GM12865 (cell line): ENCODE measurements around the gene BHLHA15.
A peak's percentile ranks its signal among the peaks of the same experiment; 100 is the strongest.

Experiments used
- DNase-seq: peaks from one replicate; pipeline ENCODE4 v3.0.0; 2010; ENCODE audit warnings: low read depth
- H3K4me3 ChIP-seq: 2 replicates; pipeline ENCODE4 v1.5.1; 2011; ENCODE audit warnings: mild to moderate bottlenecking, low read depth, low read length, control low read depth
- TF ChIP-seq, protein P1 (sequence below): IDR thresholded peaks from 2 replicates; pipeline ENCODE4 v1.5.1; 2011; ENCODE audit warnings: low read length, control low read depth, low read depth, inconsistent platforms; ENCODE audit not compliant: insufficient read depth; ENCODE audit errors: missing control alignments

The BHLHA15 gene

DNA sequence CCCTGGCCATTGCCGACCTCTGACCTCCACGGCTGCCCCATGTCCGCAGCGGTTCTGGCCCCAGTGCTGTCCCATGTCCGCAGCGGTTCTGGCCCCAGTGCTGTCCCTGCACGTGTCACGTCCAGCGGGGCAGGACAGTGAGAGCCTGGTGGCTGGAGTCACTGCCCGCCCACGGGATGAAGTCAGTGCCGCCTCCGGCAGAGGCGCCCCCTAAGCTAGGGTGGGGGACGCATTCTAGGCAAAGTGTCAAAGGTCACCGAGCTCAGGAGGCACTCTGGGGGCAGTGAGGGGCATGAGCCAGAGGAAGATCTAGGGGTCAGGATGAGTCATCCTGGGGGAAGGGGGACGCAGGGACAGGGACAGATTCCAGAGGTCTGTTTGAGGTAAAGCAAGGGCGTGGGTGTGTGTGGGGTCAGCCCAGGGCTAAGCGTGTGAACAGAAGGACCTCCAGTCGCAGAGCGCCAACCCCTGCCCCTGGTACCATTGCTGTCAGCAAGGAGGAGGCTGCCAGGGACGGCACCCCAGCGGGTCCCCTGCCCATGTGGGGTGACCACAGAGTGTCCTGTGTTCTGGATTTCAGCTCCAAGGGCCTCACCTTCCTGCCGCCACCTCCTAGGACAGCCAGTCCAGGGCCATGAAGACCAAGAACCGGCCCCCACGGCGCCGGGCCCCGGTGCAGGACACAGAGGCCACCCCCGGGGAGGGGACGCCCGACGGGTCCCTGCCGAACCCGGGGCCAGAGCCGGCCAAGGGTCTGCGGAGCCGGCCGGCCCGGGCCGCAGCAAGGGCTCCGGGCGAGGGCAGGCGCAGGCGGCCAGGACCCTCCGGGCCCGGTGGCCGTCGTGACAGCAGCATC, 665 bp downstream of the BHLHA15 start:
- DNase-seq = no peak
- TF ChIP-seq, protein P1, sequence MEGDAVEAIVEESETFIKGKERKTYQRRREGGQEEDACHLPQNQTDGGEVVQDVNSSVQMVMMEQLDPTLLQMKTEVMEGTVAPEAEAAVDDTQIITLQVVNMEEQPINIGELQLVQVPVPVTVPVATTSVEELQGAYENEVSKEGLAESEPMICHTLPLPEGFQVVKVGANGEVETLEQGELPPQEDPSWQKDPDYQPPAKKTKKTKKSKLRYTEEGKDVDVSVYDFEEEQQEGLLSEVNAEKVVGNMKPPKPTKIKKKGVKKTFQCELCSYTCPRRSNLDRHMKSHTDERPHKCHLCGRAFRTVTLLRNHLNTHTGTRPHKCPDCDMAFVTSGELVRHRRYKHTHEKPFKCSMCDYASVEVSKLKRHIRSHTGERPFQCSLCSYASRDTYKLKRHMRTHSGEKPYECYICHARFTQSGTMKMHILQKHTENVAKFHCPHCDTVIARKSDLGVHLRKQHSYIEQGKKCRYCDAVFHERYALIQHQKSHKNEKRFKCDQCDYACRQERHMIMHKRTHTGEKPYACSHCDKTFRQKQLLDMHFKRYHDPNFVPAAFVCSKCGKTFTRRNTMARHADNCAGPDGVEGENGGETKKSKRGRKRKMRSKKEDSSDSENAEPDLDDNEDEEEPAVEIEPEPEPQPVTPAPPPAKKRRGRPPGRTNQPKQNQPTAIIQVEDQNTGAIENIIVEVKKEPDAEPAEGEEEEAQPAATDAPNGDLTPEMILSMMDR = no peak
- H3K4me3 ChIP-seq = peak overlapping the region; percentile 56

DNA sequence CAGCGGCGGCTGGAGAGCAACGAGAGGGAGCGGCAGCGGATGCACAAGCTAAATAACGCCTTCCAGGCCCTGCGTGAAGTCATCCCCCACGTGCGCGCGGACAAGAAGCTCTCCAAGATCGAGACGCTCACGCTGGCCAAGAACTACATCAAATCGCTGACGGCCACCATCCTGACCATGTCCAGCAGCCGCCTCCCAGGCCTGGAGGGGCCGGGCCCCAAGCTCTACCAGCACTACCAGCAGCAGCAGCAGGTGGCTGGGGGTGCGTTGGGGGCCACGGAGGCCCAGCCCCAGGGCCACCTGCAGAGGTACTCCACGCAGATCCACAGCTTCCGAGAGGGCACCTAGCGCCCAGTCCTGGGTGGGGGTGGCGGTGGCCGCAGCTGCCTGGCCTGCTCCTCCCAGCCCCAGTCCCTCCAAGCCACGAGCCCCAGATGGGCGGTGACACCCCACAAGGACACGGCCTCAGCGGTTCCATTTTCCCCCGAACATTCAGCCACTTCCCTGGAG, 1.3 kb downstream of the BHLHA15 start:
- no peak overlapping the region for H3K4me3 ChIP-seq
- TF ChIP-seq, protein P1 = no peak
- DNase-seq = no peak

DNA sequence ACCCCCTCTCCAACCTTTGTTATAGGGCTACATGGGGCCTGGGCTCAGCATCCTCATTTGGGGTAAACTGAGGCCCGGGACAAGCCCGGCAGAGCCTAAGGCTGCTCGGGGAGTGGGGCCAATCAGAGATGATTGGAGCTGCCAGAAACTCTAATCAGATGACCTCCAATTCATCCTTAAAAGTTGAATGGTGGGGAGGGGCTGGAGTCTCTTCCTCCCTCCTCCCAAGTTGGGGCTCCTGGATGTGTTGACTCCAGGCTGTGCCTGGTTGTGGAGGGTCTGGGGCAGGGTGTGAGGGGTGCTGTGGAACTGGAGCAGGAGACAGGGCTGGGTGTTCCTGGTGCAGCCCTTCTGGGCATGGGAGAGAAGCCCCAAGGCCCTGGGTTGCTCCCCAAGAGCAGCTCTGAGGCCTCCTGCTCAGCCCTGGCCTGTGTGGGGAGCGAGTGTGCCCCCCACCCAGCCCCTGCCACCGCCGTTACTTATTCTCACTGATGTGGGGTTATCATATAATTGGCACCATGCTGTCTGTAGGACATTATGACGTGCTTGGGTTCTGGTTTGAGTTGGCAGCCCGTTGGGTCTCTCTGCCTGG, 2.2 kb downstream of the BHLHA15 start:
- H3K4me3 ChIP-seq = no peak overlapping the region
- no peak for DNase-seq
- TF ChIP-seq, protein P1 = no peak

DNA sequence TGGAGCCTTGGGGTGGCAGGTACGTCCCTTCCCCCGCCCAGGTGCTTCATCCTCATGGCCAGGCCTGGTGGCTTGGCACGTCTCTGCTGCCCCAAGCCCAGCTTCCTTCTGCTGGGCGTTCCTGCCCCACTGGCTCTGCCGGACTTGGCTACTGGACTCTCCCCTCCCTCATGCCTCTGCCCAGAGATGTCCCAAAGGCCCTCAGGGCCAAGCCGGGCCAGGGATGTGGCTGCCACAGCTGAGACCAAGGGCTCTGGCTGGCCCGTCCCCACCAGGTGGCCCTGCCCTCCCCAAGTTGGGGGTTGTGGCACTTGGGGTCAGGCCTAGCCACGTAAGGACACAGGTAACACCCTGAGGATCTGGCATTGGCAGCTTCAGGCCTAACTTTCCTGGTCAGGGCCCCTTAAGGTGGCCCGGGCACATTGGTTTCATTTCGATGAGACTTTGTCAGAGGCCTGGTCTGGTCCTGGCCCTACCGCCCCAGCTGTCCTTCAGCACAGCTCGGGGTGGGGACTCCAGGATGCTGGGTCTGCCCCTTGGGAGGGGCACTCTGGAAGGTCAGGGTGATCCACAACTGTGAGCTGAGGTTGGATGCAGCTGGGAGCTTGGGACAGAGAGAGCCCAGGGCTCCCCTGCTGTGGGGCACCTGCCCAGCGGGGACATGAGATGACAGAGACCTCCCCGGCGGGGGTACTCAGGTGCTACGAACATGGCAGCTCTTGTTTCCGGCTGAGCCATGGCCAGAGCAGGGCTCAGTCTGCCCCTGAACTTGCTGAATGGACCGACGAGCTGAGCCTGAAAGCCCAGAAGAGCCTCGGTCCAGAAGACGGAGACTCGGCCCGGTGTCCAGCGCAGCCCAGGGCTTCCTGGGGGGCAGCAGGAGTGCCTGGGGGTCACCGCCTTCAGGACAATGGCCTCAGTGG, 2.9 kb downstream of the BHLHA15 start:
- TF ChIP-seq, protein P1 = no peak
- no peak overlapping the region for H3K4me3 ChIP-seq
- no peak for DNase-seq

DNA sequence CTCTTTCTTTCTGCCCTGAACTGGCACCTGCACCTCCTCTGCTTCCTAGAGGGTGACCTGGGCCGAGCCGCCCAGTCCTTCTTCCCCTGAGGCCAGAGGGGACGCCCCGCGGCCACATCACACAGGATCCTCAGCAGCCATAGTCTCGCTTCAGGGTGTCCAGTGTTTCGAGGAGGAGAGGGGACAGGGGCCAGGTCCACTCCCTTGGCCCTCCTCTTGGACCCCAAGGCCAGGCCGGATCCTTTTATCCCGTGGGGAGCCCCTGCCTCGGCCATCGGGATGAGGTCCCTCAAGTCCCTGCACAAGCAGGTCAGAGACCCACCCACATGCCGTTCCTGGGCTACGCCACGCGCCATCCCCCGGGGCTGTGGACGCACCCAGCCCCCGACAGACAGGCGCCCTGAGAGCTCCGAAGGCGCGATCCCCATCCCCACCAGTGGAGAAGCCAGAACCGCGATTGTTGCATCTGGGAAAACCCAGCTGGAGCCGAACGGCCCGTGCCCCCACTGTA, 3.6 kb downstream of the BHLHA15 start:
- no peak for DNase-seq
- TF ChIP-seq, protein P1 = no peak
- no peak overlapping the region for H3K4me3 ChIP-seq

DNA sequence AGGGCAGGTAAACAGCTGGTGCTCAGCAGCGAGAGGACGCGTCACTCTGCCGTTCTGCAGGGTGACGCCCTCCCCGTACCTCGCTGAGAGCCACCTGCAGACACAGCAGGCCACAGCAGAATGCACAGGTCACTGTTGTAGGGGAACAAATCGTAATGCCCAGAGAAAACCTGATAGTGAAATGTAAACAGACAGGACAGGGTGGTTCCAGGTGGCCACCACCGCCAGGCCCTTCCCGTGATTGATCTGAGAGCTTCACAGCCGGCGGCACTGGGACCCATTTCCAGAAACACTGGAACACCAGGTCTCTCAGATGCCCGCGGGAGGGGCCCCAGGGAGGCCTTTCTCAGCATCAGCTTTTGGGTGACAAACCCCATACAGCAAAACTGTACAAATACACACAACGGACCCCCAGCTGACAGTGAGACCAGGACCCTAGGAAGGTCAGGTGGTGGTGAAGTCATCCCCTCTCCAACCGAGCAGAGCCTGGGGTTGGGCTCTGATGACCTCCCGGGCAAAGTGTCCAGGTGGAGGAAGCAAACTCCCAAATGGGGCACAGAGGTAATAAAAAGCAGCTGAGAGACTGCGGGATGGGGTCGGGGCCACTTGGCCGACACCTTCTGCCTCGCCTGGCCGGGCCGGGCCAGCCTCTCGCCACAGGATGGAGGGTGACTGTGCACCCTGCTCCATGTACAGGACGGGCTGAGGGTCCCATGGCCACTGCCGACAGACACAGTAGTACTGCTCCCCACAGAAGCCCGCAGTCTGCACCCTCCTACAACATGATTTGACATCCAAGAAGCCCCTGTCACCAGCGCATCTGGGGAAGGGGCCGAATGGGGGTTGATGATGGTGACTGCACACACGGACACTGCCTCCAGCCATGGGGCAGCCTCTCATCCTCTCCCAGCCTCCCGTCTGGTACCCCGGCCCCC, 4.6 kb downstream of the BHLHA15 start:
- no peak overlapping the region for H3K4me3 ChIP-seq
- DNase-seq = no peak
- TF ChIP-seq, protein P1 = no peak
